HTERT RPE-1 (cell line): ENCODE results near the gene SPSB3.

Experiments used
- in situ Hi-C: fragments of 300-500 bp; cut with MboI; formaldehyde crosslinking; loops from 4 replicates; pipeline ENCODE4 v1.14.3; 2020; ENCODE audit warnings: low sequenced_read_pairs

SPSB3 gene

DNA sequence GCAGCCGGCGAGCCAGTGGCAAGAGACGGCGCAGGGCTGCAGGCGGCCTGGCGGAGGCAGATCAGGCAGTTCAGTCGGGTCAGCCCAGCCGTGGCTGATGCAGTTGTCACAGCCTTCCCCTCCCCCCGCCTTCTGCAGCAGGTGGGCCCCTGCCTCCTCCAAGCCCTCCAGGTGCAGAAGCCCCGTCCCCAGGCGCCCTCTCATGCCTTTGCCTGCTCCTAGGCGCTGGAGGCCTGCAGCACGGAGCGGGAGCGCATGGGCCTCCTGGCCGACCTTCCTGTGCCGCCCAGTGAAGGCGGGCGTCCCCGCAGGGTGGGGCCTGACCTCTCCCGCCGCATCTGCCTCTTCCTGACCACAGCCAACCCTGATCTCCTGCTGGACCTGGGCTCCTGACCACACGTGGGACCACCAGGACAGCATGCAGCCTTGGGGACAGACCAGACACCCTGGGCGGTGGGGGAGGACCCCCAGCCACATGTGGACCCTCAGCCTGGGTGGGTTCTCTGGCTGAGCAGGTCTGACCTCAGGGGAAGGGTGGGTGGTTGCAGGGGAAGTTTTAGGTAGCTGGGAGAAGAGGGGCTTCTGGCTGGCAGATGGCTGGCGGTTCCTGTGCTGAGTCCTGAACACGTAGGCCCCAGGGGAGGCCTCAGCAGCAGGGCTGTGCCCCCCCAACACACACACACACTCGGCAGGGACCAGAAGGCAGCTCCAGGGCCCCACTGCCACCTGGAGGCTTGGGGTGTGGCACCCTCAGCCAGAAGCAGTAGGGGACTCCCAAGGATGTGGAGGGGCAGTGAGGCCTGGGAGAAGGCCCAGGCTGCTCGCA is 6.3 kb downstream of the SPSB3 start:
- in situ Hi-C loops: no loop called here

DNA sequence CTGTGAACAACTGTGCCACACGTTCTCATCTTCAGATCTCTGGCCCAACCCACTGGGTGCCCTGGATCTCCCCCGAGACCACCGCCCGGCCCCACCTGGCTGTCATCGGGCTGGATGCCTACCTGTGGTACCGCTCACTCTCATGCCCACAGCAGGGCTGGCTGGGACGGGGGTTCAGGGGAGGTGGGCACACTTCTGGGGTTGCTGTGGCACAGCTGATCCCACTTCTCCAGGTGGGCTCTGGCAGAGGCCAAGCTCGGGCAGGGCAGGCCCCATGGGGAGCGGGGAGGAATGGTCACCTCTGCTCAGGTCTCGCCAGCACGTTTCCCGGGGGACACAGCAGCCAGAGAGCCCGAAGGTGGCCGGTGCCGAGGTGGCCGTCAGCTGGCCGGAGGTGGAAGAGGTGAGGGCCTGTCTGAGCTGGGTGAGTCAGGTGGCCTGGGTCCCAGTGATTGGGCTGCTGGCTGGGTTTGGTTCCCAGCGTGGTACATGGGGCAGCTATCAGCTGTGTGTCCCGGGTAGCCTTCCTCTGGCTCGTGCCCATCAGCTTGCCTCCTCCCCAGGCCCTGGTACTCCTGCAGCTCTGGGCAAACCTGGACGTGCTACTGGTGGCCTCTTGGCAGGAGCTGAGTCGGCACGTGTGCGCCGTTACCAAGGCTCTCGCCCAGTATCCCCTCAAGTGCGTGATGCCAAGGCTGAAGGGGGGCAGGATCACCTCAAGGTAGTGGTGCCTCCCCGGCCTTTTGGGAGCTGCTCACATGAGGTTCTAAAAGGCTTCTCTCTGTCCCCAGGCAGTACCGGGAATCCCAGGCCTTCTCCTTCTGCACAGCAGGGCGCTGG is 7.1 kb downstream of the SPSB3 start:
- in situ Hi-C loops: no loop called here

GRCh38 chr16:1774448-1774780 is 8.0 kb downstream of the SPSB3 start:
- in situ Hi-C loops: no loop called here

DNA sequence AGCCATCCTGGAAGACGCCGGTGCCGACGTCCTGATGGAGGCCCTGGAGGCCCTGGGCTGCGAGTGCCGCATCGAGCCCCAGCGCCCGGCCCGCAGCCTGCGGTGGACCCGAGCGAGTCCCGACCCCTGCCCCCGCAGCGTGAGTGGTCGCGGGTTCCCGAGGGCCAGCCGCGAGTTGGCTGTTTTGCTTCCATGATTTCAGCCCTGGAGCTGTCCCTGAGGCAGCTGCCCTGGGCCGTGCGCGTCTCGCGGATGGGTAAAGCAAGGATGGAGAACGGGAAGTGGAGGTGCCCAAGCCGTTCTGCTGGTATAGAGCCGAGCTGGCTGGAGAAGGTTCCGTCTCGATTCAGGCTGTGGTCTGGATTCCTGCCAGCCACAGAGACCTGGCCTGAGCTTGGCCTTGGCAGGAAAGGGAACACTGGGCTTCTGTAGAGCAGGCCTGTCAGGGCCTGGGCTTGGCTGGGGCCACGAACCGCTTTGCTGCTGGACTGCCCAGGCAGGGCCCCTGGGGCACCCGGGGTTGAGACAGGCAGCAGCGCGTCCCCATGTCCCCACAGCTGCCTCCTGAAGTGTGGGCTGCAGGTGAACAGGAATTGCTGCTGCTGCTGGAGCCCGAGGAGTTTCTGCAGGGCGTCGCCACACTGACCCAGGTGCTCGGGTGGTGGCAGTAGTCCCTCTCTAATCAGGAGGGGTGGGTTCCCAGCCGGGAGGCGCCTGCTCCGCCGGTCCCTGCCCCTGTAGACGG is 8.5 kb downstream of the SPSB3 start:
- in situ Hi-C loops: no loop called here

DNA sequence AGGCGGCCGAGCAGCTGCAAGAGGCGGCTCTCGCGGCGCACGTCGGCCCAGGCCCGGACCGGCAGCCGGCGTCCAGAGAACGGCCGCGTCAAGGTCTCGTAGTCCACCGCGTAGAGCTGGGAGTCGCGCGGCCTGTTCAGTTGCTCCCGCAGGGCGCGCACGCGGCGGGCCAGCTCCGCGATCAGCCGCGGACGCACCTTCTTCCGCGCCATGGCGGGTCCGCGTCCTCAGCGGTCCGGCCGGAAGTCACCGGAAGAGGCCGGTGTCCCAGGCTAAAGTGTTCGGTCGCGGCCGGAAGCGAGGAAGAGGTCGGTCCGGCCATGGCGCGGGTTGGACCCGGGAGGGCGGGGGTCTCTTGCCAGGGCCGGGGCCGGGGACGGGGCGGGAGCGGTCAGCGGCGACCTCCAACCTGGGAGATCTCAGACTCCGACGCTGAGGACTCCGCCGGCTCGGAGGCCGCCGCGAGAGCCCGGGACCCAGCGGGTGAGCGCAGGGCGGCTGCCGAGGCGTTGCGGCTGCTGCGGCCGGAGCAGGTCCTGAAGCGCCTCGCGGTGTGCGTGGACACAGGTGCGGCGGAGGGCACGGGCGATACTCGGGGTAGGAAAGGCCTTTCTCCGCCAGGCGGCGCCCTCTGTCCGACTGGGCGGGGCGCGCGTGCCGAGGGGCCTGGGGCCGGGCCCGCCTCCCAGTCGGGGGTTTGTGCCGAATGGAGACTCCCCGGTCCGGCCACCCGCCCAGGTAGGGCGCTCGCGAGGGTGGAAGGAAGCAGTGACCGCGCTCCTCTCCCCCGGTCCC is 9.3 kb downstream of the SPSB3 start, which contains the start of gene MRPS34:
TSS of gene MRPS34 (minus strand) at position 227 of the 795 bp plus-strand sequence. CDS start at position 212, 15 bp downstream.
- in situ Hi-C loops: no loop called here

DNA sequence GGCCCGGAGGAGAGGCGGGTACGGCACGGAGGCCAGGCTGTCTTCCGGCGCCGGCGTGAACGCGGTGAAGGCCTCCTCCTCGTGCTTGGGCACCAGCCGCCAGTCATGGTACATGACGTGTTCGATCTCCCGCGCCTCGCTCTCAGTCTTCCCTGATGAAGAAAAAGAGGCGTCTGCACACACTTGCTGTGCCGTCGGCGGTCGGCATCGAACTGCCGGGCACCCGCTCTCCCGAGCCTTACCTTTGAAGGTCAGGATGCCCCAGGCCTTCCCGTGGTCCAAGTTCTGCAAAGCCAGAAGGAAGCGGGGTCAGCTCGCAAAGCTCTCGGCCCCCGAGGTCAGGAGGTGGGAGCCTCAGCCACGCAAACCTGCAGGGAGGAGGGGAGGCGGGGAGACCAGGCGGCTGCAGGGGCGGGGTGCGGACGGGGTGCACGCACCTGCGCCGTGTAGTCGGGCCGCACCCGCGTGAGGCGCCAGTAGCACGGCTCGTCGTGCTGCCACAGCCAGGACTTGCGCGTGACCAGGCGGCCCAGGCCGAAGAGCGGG is 9.9 kb downstream of the SPSB3 start, which contains the start of gene EME2:
TSS of gene EME2 (plus strand) at position 449 of the 546 bp plus-strand sequence. CDS start 418 bp downstream, outside the sequence.
- in situ Hi-C loops: no loop called here

GRCh38 chr16:1771864-1772361 is 10.5 kb downstream of the SPSB3 start:
- in situ Hi-C loops: no loop called here

GRCh38 chr16:1771188-1771863 is 11.0 kb downstream of the SPSB3 start, which contains the start of gene NME3:
TSS of gene NME3 (minus strand) at chr16:1771543. CDS start at chr16:1771534, 9 bp downstream.
- in situ Hi-C loops: no loop called here

DNA sequence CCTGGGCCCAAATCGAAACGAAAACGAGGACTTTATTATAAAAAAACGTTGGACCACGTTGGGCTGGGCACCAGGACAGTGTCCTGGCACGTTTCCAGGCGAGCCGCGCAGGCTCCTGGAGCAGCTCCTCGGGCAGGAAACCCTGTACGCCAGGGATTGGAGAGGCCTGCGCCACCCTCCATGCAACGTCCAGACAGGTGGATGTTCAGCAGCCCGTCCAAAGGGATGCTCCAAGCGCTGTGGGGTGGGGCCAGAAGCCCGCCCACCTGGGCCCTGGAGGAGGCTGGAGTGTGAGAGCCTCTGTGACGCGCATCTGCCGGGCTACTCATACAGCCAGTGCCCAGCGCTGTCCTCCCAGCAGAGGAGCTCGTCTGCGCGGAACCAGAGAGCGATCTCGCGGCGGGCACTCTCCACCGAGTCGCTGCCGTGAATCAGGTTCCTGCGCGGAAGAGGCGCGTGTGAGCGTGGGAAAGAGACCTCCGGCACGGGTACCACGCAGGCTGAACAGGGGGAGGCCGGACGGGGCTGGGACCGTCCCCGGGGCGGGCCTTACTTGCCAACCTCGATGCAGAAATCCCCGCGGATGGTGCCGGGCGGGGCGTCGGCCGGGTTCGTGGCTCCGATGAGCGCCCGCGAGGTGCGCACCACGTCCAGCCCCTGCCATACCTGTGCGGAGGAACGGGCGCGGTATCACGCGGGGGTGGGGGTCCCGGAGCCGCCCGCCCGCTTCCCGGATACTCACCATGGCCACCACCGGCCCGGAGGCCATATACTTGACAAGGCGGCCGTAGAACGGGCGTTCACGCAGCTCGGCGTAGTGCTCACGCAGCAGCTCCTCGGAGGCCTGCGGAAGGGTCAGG is 11.8 kb downstream of the SPSB3 start:
- in situ Hi-C loops: no loop called here

- in situ Hi-C loops: no loop called here
Observed at GRCh38 chr16:1769402-1770300, 12.7 kb downstream of the SPSB3 start.

GRCh38 chr16:1768767-1769401 is 13.5 kb downstream of the SPSB3 start:
- in situ Hi-C loops: no loop called here

- in situ Hi-C loops: no loop called here
Observed at GRCh38 chr16:1768061-1768766, 14.2 kb downstream of the SPSB3 start.

DNA sequence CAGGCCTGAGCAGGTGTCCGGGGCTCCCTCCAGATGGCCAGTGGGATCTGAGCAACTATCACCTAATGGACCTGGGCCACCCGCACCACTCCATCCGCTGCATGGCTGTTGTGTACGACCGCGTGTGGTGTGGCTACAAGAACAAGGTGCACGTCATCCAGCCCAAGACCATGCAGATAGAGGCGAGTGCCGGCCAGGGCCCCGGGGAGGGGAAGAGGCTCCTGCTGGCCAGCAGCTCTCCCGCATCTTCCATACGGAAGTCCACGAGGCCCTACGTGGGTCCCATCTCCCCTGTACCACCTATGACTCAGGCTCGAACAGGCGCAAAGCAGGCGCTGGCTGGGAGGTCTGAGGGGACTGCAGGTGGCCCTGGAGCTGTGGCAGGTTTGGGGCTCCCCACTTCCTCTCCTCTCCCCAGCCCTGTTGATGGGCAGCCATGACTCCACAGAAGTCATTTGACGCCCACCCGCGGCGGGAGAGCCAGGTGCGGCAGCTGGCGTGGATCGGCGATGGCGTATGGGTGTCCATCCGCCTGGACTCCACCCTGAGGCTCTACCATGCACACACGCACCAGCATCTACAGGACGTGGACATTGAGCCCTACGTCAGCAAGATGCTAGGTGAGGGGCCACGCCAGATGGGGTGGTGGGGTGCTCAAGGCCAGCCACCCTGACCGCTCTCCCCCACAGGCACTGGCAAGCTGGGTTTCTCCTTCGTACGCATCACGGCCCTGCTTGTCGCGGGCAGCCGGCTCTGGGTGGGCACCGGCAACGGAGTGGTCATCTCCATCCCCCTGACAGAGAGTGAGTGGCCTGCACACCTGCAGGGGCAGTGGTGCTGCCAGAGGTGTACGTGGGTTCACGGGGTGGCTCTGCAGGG is 15.0 kb downstream of the SPSB3 start:
- in situ Hi-C loops: no loop called here

DNA sequence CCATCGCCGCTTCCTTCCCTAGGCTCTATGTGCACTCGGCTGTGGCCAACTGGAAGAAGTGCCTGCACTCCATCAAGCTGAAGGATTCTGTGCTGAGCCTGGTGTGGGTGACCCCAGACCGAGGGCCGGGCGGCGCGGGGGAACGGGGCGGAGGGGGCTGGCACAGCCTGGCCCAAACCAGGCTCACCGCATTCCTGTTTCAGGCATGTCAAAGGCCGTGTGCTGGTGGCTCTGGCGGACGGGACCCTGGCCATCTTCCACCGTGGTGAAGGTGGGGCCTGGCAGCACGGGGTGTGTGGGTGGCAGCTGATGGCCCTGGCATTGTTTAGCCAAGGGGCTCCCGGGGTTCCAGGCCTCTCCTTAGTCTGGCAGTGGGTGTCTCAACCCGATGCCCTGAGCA is 15.7 kb downstream of the SPSB3 start:
- in situ Hi-C loops: no loop called here

GRCh38 chr16:1766231-1766630 is 16.1 kb downstream of the SPSB3 start:
- in situ Hi-C loops: no loop called here
